KMS-11 (cell line): Measurements from ENCODE around the gene BATF.

ENCODE experiments used
- H2AFZ ChIP-seq: fragments of 200-600 bp; sonication (generic); 2 replicates; pipeline ENCODE4 v1.6.1; 2016; ENCODE audit warnings: antibody characterized with exemption, mixed run types, low read depth
- H3K27ac ChIP-seq: fragments of 200-600 bp; sonication (generic); 2 replicates; pipeline ENCODE4 v1.6.1; 2016; ENCODE audit warnings: mild to moderate bottlenecking, mixed run types
- H3K27me3 ChIP-seq: fragments of 200-600 bp; sonication (generic); 2 replicates; pipeline ENCODE4 v1.6.1; 2017; ENCODE audit warnings: mild to moderate bottlenecking, low read depth, mixed run types, moderate library complexity; ENCODE audit not compliant: insufficient read depth
- H3K36me3 ChIP-seq: fragments of 200-600 bp; sonication (generic); 2 replicates; pipeline ENCODE4 v1.6.1; 2017; ENCODE audit warnings: mild to moderate bottlenecking, mixed run types; ENCODE audit not compliant: insufficient read depth
- H3K4me1 ChIP-seq: fragments of 200-600 bp; sonication (generic); 2 replicates; pipeline ENCODE4 v1.6.1; 2016; ENCODE audit warnings: mild to moderate bottlenecking, low read depth, mixed run types; ENCODE audit not compliant: poor library complexity, severe bottlenecking
- H3K4me2 ChIP-seq: fragments of 200-600 bp; sonication (generic); 2 replicates; pipeline ENCODE4 v1.7.0; 2016; ENCODE audit warnings: mild to moderate bottlenecking, mixed run types
- H3K4me3 ChIP-seq: fragments of 200-600 bp; sonication (generic); IDR thresholded peaks from 2 replicates; pipeline ENCODE4 v1.6.1; 2017; ENCODE audit warnings: low read depth, low read length, mixed read lengths; ENCODE audit not compliant: insufficient read depth
- H3K79me2 ChIP-seq: fragments of 200-600 bp; sonication (generic); 2 replicates; pipeline ENCODE4 v1.6.1; 2016; ENCODE audit warnings: low read depth, mixed run types; ENCODE audit not compliant: insufficient read depth
- H3K9ac ChIP-seq: fragments of 200-600 bp; sonication (generic); 2 replicates; pipeline ENCODE4 v1.6.1; 2016; ENCODE audit warnings: mild to moderate bottlenecking, mixed run types
- H4K20me1 ChIP-seq: fragments of 200-600 bp; sonication (generic); 2 replicates; pipeline ENCODE4 v1.6.1; 2016; ENCODE audit warnings: mild to moderate bottlenecking, mixed run types; ENCODE audit not compliant: insufficient read depth
- CTCF ChIP-seq: fragments of 200-600 bp; sonication (generic); conservative IDR thresholded peaks from 2 replicates; pipeline ENCODE4 v1.6.1; 2017; ENCODE audit warnings: low read depth, mild to moderate bottlenecking, antibody characterized with exemption, low read length, moderate library complexity, mixed read lengths

BATF gene

GRCh38 chr14:75479770-75480600 is 42.3 kb upstream of the BATF start:
- Histone ChIP-seq H3K4me2 (no peak overlapping the region), H2AFZ (no peak overlapping the region), H4K20me1 (no peaks in the 10 kb centered on the region), H3K27me3 (no peaks in the 10 kb centered on the region), H3K27ac (no peak overlapping the region), H3K4me1 (no peaks in the 10 kb centered on the region), H3K79me2 (no peaks in the 10 kb centered on the region), H3K9ac (no peak overlapping the region), H3K36me3 (no peaks in the 10 kb centered on the region), H3K4me3 (no peak overlapping the region)
- TF ChIP-seq CTCF: no peak

DNA sequence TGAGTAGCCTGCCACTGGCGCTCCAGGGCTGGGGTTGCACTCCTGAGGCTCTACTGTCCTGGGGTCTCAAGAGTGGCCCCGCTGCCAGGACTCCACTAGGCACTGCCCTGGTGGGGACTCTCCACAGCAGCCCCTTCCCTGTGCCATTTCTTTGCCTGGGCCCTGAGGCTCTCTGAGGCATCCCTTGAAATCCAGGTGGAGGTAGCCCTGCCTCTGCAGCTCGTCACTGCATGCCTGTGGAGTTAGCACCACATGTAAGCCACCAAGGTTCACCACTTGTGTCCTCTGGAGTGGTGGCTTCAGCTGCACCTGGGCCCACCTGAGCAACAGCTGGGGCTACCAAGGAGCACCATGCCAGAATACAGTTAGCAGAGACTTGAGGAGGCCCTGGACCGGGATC is 39.9 kb upstream of the BATF start:
- Histone ChIP-seq H3K4me2 (no peak overlapping the region), H3K27ac (no peak overlapping the region), H3K36me3 (no peaks in the 10 kb centered on the region), H4K20me1 (no peaks in the 10 kb centered on the region), H2AFZ (no peak overlapping the region), H3K27me3 (no peaks in the 10 kb centered on the region), H3K4me3 (no peak overlapping the region), H3K9ac (no peak overlapping the region), H3K4me1 (no peaks in the 10 kb centered on the region), H3K79me2 (no peaks in the 10 kb centered on the region)
- no peak for TF ChIP-seq CTCF

DNA sequence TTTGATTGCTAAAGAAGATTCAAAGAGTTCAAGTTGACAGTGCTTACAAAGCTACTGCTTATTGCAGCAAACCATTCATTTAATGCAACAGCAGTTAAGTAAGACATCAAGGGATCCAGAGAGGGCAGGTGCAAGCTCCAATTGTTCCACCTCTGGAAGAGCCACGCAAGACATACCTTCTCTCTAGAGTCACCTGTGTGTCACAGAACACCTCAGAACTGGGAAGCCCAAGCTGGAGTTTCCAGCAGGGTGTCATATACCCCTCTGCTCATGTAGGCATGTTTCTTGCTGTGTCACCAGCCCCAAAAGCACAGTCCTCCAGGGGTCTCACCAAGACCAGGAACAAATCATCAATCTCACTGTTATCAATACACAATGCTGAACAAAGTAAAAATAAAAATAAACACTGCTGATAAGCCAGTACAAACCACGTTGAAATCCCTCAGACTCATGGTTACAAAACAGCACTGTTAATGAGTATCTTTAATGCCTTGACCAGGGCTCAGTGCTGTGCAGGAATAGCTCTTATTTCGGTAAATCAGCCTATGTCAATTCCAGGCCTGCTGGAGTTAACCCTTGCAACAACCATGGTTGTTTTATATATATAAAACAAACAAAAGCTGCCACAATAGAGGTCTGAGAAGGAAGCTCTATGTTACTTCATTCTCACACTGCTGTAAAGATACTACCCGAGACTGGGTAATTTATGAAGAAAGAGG is 37.4 kb upstream of the BATF start:
- Histone ChIP-seq H2AFZ (no peak overlapping the region), H3K27ac (no peak overlapping the region), H3K79me2 (no peaks in the 10 kb centered on the region), H3K4me3 (no peak overlapping the region), H3K9ac (no peak overlapping the region), H3K4me2 (no peak overlapping the region), H3K27me3 (no peaks in the 10 kb centered on the region), H3K36me3 (no peaks in the 10 kb centered on the region), H3K4me1 (no peaks in the 10 kb centered on the region), H4K20me1 (no peaks in the 10 kb centered on the region)
- no peak for TF ChIP-seq CTCF

- H3K27me3 ChIP-seq: no peaks in the 10 kb centered on the region
- no peak overlapping the region for H3K27ac ChIP-seq
- no peaks in the 10 kb centered on the region for H4K20me1 ChIP-seq
- H3K79me2 ChIP-seq: no peaks in the 10 kb centered on the region
- no peak for TF ChIP-seq CTCF
- H3K4me1 ChIP-seq: no peaks in the 10 kb centered on the region
- H2AFZ ChIP-seq: no peak overlapping the region
- no peak overlapping the region for H3K4me2 ChIP-seq
- H3K36me3 ChIP-seq: no peaks in the 10 kb centered on the region
- no peak overlapping the region for H3K9ac ChIP-seq
- no peak overlapping the region for H3K4me3 ChIP-seq
These were observed 36.0 kb upstream of the BATF start for GRCh38 chr14:75486318-75486717.
